ENCODE measurements around the gene DLG2.

DNA sequence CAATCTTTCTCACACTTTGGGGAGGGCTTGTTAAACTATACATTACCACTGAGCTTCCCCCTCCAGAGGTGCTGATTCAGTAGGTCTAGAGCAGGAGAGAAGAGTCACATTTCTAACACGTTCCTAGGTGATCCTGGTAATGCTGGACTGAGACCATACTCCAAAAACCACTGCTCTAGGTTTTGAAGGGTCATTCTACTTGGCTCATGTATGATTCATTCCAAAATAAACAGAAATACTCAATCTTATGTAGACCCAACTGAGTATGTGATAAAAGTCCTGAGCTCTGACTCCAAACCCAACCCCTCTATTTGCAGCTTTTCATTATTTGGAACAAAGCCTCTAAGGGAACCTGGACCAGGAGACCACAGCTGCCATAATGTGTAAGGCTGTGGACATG lies 1558.1 kb downstream of the DLG2 start:
- TF ChIP-seq CTCF (IDR thresholded peaks at IDR 0.05) (no peak), ZFX (IDR thresholded peaks at IDR 0.05; ENCODE audit: borderline replicate concordance) (no peak)

Data from 22Rv1 (cell line).